Testis (tissue), 3 donors: ENCODE results near the gene MAGI2. TPM values are rescaled to one million over a fixed set of nuclear protein-coding genes. Genes with fewer than 3 reads are reported as not detected.

ENCODE experiments used
- DNase-seq: peaks from one replicate; pipeline ENCODE4 v3.0.0-alpha.2; 2019
- H3K27ac ChIP-seq, 2 donors: fragments of 200-600 bp; sonication (generic); one replicate each; pipeline ENCODE4 v1.5.1; 2019
- H3K27me3 ChIP-seq: fragments of 200-600 bp; sonication (generic); one replicate; pipeline ENCODE4 v1.5.1; 2019
- H3K36me3 ChIP-seq: fragments of 200-600 bp; sonication (generic); one replicate; pipeline ENCODE4 v1.5.1; 2017; ENCODE audit warnings: low read depth; ENCODE audit errors: missing control alignments
- H3K4me1 ChIP-seq: fragments of 200-600 bp; sonication (generic); one replicate; pipeline ENCODE4 v1.5.1; 2019
- H3K4me3 ChIP-seq, 2 donors: fragments of 200-600 bp; sonication (generic); one replicate each; pipeline ENCODE4 v1.5.1; 2017 to 2019
- H3K9me3 ChIP-seq: fragments of 200-600 bp; sonication (generic); one replicate; pipeline ENCODE4 v1.5.1; 2017
- POLR2A ChIP-seq: fragments of 450-650 bp; IDR thresholded peaks from one replicate; pipeline ENCODE4 v1.6.1; 2017; ENCODE audit warnings: antibody characterized with exemption, mild to moderate bottlenecking, moderate library complexity
- WGBS, 2 donors: methylation state at CpG; one replicate each; pipeline ENCODE4 v1.1.5; 2018; 5-methylcytosine and 5-hydroxymethylcytosine counted together
- intact Hi-C: fragments of 100-400 bp; cut with DNase I; formaldehyde crosslinking; loops from one replicate; pipeline ENCODE4 v1.15.1; 2023; ENCODE audit warnings: low total_unique reads
- polyA plus RNA-seq: library from polyadenylated mRNA; stranded (reverse); fragments of 350-450 nt; fragmentation: Illumina TruSeq; extraction: RNeasy Lipid Tissue Mini Kit (QIAGEN cat#74804); gene quantifications from one replicate; pipeline ENCODE4 v1.2.3, GENCODE V29; 2014; ENCODE audit warnings: low read depth, low replicate concordance; ENCODE audit not compliant: insufficient read depth
- total RNA-seq, 2 donors: library from RNA; depleted of rRNA; stranded (reverse); fragments of >200 nt; gene quantifications; one replicate each; pipeline ENCODE4 v1.2.3, GENCODE V29; 2016
- TF ChIP-seq, protein P1 (sequence below), 3 experiments: fragments of 450-650 bp in 2 of 3; fragments of 200-600 bp in 1 of 3; sonication (generic) in 1 of 3; IDR thresholded peaks; one replicate each; pipeline ENCODE4 v1.5.1; 2016 to 2019; ENCODE audit warnings: antibody characterized with exemption in 3 of 3, mild to moderate bottlenecking in 2 of 3, moderate library complexity in 1 of 3

Gene MAGI2
- total and polyA plus RNA-seq, 3 donors from 2014 or later: 11.2 to 13.1 (median 12.4) TPM

DNA sequence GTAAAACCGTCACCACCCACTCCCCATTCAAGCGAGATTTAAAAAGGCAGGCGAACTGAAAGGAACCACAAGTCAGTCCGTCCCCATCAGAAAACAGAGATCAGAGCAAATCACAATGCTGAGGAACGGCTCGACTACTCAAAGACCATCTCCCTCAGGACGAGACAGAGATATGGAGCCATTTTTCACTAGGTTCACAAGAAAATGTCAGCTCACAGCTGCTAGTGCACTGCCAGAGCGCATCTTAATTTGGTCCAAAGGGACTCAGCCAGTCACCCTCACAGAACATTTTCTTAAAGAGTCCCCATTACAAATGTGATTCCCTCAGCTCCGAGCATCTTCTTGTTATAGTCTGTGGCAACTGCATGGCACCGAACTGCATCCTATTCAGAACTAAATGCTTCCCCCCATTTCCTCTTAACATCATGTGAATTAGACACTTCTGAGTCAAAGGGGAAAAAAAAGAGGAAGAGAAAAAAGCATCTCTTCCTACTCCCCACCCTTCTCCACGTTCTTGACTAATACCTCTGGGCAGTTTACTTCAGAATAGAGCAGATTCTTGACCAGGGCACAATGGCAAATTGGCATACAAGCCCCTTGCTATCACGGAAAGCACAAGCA, 683.9 kb downstream of the MAGI2 start:
- DNase-seq: no peak
- Histone ChIP-seq H3K27ac (no peak overlapping the region), H3K27me3 (no peaks in the 10 kb centered on the region), H3K4me1 (no peaks in the 10 kb centered on the region), H3K36me3 (no peaks in the 10 kb centered on the region), H3K9me3 (no peaks in the 10 kb centered on the region), H3K4me3 (peak overlapping the region; percentile 26 to 36)
- WGBS, 2 donors: 7 to 10% methylated on average over 12 of the region's 12 CpGs
- intact Hi-C loops: no loop called here
- TF ChIP-seq POLR2A: no peak
- TF ChIP-seq, protein P1, sequence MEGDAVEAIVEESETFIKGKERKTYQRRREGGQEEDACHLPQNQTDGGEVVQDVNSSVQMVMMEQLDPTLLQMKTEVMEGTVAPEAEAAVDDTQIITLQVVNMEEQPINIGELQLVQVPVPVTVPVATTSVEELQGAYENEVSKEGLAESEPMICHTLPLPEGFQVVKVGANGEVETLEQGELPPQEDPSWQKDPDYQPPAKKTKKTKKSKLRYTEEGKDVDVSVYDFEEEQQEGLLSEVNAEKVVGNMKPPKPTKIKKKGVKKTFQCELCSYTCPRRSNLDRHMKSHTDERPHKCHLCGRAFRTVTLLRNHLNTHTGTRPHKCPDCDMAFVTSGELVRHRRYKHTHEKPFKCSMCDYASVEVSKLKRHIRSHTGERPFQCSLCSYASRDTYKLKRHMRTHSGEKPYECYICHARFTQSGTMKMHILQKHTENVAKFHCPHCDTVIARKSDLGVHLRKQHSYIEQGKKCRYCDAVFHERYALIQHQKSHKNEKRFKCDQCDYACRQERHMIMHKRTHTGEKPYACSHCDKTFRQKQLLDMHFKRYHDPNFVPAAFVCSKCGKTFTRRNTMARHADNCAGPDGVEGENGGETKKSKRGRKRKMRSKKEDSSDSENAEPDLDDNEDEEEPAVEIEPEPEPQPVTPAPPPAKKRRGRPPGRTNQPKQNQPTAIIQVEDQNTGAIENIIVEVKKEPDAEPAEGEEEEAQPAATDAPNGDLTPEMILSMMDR (IDR thresholded peaks at IDR 0.05): no peak

DNA sequence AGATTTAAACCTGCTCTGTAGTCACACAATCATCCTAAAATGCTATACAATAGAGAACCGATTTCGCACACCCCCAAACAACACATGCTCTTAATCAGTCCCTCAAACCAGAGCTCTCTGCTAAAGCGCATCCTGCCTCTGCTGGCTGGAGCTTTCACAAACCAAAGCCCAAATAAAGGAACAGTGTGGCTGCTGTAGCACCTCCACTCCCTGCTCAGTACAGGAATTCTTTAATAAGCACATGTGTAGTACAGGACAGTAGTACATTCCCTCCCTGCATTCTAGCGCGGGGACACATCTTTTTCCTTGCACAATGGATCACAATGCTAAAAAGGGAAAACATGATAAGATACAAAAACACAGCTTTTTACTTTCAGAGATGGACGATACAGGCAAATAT, 684.6 kb downstream of the MAGI2 start:
- 18 to 20% methylated on average over 6 of the region's 6 CpGs for WGBS, 2 donors
- Histone ChIP-seq H3K4me3 (peak overlapping the region; percentile 26 to 36), H3K4me1 (no peaks in the 10 kb centered on the region), H3K36me3 (no peaks in the 10 kb centered on the region), H3K27ac (no peak overlapping the region), H3K9me3 (no peaks in the 10 kb centered on the region), H3K27me3 (no peaks in the 10 kb centered on the region)
- TF ChIP-seq POLR2A: no peak
- TF ChIP-seq, protein P1 (IDR thresholded peaks at IDR 0.05): no peak
- intact Hi-C loops: no loop called here
- DNase-seq: no peak

DNA sequence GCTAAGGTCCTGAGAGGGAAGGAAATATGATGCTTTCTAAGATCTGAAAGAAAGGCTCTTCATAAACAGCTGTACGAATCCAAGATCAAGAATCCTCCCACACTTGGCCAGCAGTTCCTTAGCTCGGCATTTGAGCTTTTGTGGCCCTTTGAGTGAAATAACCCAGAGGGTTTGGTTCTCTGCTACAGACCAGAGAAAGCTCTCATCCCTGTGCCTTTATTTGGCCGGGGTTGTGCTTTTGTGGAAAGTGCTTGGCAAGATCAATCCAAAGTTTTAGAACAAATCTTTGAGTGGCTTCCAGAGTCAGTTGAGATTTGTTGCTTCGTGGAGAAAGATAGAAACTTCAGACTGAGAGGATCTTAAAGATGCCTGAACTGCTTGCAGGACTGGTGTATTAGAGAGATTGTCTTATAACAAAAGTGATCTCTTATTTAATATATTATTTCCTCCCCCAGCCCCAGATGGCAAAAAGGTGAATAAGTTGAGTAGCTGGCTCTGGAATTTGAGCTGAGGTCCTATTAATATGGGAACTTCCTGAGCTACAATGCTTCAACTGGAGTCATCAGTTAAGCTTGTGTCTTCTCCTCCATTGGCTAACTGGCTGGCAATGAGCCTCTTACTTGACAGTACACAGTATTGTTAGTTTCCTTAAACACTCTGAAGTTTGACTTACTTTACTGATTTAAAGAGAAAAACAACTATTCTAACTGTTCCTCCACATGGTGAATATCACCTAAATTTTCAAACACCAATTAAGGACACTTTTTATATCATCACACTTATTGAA, 687.3 kb downstream of the MAGI2 start:
- intact Hi-C loops: no loop called here
- TF ChIP-seq POLR2A: no peak
- TF ChIP-seq, protein P1 (IDR thresholded peaks at IDR 0.05): no peak
- H3K4me3 ChIP-seq: no peak overlapping the region
- WGBS, 2 donors: 49 to 67% methylated on average over 4 of the region's 4 CpGs
- no peak overlapping the region for H3K27ac ChIP-seq
- H3K9me3 ChIP-seq: no peaks in the 10 kb centered on the region
- no peaks in the 10 kb centered on the region for H3K27me3 ChIP-seq
- no peak for DNase-seq
- no peaks in the 10 kb centered on the region for H3K36me3 ChIP-seq
- H3K4me1 ChIP-seq: no peaks in the 10 kb centered on the region

DNA sequence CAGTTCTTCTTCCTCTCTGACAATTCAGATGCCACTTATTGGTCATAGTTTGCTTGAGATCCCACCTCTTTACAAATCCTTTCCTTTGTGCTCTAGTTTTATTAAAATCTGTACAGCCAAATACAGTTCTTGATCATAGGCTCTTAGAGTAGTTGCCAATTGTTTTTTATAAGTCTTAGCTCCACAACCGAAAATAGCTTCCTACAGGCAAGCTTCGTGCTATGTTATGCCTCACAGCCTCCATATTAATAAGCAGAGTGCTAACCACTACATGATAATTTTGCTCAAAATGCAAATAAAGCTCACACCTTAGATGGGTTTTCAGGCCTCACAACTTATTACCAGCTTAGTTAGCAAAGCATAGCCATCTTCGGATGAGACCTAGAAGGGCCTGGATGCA, 688.9 kb downstream of the MAGI2 start:
- H3K9me3 ChIP-seq: no peaks in the 10 kb centered on the region
- H3K27ac ChIP-seq: no peak overlapping the region
- TF ChIP-seq, protein P1 (IDR thresholded peaks at IDR 0.05): no peak
- TF ChIP-seq POLR2A: no peak
- no peaks in the 10 kb centered on the region for H3K36me3 ChIP-seq
- no peaks in the 10 kb centered on the region for H3K4me1 ChIP-seq
- intact Hi-C loops: no loop called here
- no peaks in the 10 kb centered on the region for H3K27me3 ChIP-seq
- WGBS, 2 donors: 91 to 93% methylated on average over 3 of the region's 3 CpGs
- H3K4me3 ChIP-seq: no peak overlapping the region
- DNase-seq: no peak
